Sciatic nerve (tissue), 2 donors: ENCODE data around the gene AP5B1. TPM values are rescaled to one million over a fixed set of nuclear protein-coding genes. Genes with fewer than 3 reads are reported as not detected.

Experiments used
- ATAC-seq: fragments of 200-7000 bp; cut with Tn5 transposase; one replicate; pipeline ENCODE4 v1.9.1; 2020; ENCODE audit warnings: mild to moderate bottlenecking, moderate library complexity
- DNase-seq: peaks from one replicate; pipeline ENCODE4 v3.0.0-alpha.2; 2020; ENCODE audit warnings: low spot score
- intact Hi-C: fragments of 100-400 bp; cut with DNase I; formaldehyde crosslinking; loops from one replicate; pipeline ENCODE4 v1.14.2; 2022
- total RNA-seq: library from RNA; stranded (reverse); fragmentation: NEBNext Ultra II Directional; extraction: Animal tissue kit (Norgen Biotek cat#: 25700); gene quantifications from one replicate; pipeline ENCODE4 v1.2.1, GENCODE V29; 2021
- donor health status: DM: no; HTN: no; CAD: no.
- donor health status: DM: no; HTN: no; CAD: no.

The AP5B1 gene
- total RNA-seq, 1 donor from 2014 or later, result 12.9 TPM

- intact Hi-C loops, result no loop called here
Observed at GRCh38 chr11:65787649-65788622, 7.2 kb upstream of the AP5B1 start.

GRCh38 chr11:65786786-65787636 is 6.2 kb upstream of the AP5B1 start, which contains the start of gene OVOL1:
Gene OVOL1, plus strand, starts transcription at chr11:65787063. Its CDS starts 311 bp downstream, at chr11:65787374.
- intact Hi-C loops, result no loop called here
- DNase-seq (no peak), ATAC-seq (no peak)

More at GRCh38 chr11:65787649-65788622, 7.2 kb upstream of the AP5B1 start:
- ATAC-seq (no peak), DNase-seq (no peak)

- intact Hi-C loops, result no loop called here
- no peak for ATAC-seq
- no peak for DNase-seq
Observed at GRCh38 chr11:65786008-65786785, 5.4 kb upstream of the AP5B1 start.

GRCh38 chr11:65785319-65786007 is 4.7 kb upstream of the AP5B1 start:
- intact Hi-C loops, result no loop called here
- ATAC-seq (no peak), DNase-seq (no peak)

DNA sequence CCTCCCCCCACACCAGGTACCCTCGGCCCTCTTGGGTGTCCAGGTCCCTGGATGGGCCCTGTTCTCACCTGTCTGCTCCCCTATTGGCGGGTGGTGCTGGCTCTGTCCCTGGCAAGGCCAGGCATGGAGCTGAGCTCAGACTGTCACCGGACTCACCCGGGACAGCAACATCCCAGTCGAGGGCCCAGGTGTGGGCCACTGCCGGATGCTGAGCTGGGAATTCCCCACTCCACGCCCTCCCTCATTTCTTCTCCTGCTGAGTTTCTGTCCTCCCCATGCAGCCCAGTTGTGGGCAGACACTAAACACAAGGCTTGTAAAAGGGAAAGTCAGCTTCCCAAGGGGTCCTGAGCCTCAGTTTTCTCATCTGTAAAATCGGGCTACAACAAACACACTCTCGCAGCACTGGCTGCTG is 2.0 kb upstream of the AP5B1 start:
- intact Hi-C loops, result no loop called here
- DNase-seq, result no peak
- no peak for ATAC-seq

DNA sequence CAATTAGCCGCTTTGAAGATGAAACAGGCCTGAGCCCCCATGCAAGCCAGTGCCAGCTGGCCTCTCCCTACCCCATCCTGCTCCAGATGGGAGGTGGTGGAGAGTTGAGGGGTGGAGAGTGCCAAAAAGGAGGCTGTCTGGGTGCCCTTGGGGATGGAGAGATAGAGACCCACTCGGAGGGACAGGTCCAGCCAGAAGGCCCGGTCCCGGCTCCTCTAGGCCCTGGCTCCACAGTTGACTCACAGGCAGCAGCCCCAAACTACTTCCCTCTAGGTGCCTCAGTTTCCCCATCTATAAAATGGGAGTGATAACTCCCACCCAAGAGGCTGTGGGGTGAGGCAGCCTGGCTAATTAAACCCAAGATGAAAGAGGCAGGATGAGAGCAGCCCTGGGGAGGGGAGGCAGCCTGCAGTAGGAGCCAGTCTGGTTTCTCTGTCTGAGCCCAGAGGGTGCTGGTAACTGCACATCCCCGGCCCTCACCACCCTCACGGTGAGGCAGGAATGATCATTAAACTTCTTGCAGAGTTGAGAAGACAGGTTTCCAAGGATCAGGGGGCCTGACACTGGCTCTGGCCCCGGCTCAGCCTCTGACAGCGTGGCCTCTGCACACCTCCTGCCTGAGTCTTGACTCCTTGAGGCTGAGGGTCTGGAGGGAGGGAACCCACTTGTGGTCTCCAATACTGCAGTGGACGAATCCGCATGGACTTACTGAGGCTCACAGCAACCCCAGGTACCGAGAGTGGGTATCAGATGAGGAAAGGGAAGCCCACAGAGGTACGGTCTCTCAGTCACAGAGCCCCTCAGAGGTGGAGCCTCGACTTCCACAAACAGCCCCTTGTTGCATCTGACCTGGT is 1.4 kb upstream of the AP5B1 start:
- ATAC-seq (peak; percentile 2), DNase-seq (no peak)
- intact Hi-C loops, result no loop called here

DNA sequence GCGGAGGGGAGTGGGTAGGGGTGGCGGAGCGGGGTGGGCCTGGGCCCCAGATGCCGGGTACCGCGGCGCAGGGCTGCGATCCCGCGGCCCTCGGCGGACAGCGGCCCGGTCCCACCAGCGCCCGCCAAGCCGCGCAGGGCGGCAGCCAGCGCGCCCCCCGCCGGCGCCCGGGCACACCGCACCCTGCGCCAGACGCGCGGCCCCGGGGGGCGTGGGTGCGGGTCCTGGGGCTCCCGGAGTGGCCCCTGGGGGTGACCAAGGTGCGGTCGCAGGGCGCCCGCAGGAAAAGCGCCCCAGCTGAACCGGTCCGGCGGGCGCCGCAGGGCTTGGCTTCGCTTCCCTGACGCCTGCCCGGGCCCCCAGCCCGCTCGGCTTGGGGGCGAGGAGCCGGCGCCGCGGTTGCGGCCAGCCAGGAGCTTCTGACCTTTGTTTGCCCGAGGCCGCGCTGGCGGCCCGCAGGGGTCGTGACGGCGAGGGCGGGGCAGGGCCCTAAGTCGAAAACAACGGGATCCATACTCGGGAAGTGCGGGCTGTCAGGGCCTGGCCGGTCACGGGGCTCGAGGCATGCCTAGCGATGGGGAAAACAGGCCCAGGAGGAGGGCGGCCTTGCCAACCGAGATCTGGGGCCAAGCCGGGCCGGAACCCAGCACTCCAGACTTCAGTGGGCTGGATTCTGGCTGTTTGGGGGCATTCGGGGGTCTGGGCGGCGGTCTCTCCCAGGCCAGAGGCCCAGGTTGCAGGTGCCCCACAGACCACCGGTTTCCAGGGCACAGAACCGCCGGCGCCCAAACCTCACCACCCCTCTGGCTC is 581 bp upstream of the AP5B1 start:
- DNase-seq (peak; percentile 72), ATAC-seq (peak; percentile 55)
- intact Hi-C loops, result no loop called here

DNA sequence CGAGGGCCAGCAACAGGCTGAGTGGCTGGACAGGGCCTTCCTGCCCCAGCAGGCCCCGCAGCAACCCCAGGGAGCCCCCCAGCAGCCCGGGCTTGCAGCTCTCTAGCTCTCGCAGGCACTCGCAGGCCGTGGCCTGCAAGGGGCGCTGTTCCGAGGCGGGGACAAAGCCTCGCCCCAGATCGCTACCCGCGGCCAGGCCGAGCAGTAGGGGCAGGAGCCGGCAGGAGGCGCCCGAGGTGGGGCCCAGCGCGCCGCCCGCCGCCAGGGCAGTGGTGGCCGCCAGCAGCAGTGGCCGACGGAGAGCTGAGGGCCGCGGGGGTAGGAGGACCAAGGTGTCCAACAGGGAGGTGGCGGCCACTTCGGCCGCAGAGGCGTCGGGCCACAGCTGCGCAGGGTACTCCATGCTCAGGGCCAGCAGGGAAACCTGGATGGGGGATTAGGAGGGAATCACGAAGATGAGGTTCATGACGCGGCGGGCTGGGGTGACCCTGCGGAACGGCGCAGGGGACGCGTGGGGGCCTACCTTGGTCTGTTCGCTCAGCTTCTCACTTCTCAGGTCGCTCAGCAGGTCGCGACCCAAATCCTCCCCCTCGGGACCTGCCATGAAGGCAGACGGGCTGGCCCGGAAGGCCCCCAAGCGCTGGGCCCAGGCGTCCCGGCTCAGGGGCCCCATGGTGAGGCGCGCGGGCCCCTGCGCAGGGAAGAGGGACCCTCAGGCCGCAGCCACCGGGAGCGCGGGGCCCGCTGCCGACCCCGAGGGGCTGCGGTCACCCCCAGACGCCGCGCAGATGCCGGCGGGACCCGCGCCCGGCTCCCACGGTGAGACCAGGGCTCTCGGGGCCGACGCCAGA is 632 bp downstream of the AP5B1 start:
- intact Hi-C loops, result no loop called here
- DNase-seq, result peak; percentile 84
- ATAC-seq, result peak; percentile 67

DNA sequence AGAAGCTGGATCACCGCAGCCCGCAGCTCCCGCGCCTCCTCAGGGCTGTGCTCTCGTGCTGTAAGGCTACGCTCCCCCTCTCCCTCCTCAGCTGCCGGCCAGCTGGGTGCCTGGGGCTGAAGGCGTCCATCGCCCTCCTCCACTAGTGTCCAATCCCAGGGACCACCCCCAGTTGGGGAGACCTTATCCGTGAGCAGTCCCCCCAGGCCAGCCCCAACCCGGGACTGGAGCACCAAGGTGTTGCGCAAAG is 1.2 kb downstream of the AP5B1 start:
- DNase-seq (no peak), ATAC-seq (no peak)
- intact Hi-C loops, result no loop called here

GRCh38 chr11:65778901-65779668 is 1.7 kb downstream of the AP5B1 start:
- ATAC-seq, result no peak
- peak; percentile 49 for DNase-seq
- intact Hi-C loops, result no loop called here

- no peak for ATAC-seq
- peak; percentile 57 for DNase-seq
Observed at GRCh38 chr11:65778431-65778900, 2.3 kb downstream of the AP5B1 start.

DNA sequence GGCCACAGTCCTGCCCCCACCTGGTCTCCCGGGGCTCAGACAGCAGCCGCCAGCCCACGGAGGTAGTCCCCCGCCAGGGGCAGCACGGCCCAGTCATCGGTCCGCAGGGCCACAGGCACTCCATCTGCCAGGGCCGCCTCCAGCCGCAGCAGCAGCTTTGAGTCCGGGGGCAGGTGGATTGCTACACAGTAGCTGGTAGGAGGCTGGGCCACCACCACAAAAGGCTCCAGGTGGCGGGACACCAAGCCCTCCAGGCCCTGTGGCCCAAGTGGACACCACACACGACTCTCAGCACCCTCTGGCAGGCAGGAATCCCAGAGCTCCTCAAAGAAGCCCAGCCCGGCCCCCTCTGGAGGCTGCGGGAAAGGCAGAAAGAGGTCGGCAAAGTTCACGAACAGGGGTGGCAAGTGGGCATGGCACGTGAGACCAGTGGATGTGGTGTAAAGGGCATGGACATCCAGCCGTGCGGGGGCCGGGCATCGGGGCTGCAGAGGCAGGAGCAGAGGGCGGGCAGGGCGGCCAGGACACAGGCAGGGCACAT is 2.9 kb downstream of the AP5B1 start:
- intact Hi-C loops, result no loop called here
- peak; percentile 43 for DNase-seq
- ATAC-seq, result no peak

More at GRCh38 chr11:65778431-65778900, 2.3 kb downstream of the AP5B1 start:
- intact Hi-C loops, result no loop called here

DNA sequence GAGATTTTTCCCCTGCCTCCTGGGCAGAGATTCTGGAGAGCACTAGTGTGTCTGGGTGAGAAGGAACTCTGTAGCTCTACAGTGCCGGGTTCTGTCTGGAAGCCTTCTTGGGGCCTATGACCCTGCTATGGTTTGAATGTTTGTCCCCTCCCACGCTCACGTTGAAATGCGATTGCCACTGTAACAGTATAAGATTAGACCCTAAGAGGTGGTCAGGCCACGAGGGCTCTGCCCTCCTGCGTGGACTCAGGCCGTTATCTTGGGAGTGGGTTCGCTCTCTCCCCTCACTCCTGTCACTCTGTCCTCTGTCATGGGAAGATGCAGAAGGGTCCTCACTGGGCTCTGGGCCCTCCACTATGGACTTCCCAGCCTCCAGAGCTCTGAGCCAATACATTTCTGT is 3.5 kb downstream of the AP5B1 start:
- ATAC-seq (no peak), DNase-seq (peak; percentile 14)
- intact Hi-C loops, result no loop called here

GRCh38 chr11:65776710-65777141 is 4.0 kb downstream of the AP5B1 start:
- ATAC-seq (no peak), DNase-seq (peak; percentile 30)
- intact Hi-C loops, result no loop called here

- peak; percentile 53 for DNase-seq
Observed at GRCh38 chr11:65776196-65776595, 4.6 kb downstream of the AP5B1 start.

More at GRCh38 chr11:65776196-65776595, 4.6 kb downstream of the AP5B1 start:
- intact Hi-C loops, result no loop called here
- peak; percentile 29 for ATAC-seq
